ENCODE measurements around the gene BMAL1. TPM values are rescaled to one million over a fixed set of nuclear protein-coding genes. Genes with fewer than 3 reads are reported as not detected.

BMAL1 gene
- total RNA-seq, 1 donor: 13.0 TPM

GRCh38 chr11:13315517-13316432 is 38.2 kb downstream of the BMAL1 start:
- Histone ChIP-seq H3K27ac (ENCODE audit: low read depth, low read length) (no peak overlapping the region), H3K4me2 (ENCODE audit: insufficient read depth, low read length) (no peak overlapping the region), H3K9me3 (ENCODE audit: low read depth, low read length) (no peaks in the 10 kb centered on the region), H3K4me1 (ENCODE audit: insufficient read depth, low read length) (peaks cover 16% of the 10 kb centered on the region), H2AFZ (ENCODE audit: low read length) (no peak overlapping the region), H3K27me3 (ENCODE audit: insufficient read depth, low read length) (no peaks in the 10 kb centered on the region), H3K36me3 (ENCODE audit: insufficient read depth, low read length) (no peaks in the 10 kb centered on the region), H3K79me2 (ENCODE audit: insufficient read depth, low read length) (peaks cover 21% of the 10 kb centered on the region), H3K4me3 (ENCODE audit: insufficient read depth, low read length) (no peak overlapping the region), H4K20me1 (ENCODE audit: insufficient read depth, low read length) (peaks cover 14% of the 10 kb centered on the region)
- DNase-seq (ENCODE audit: insufficient read length, low spot score, missing footprints): no peak
- TF ChIP-seq CTCF (IDR thresholded peaks at IDR 0.05; ENCODE audit: extremely low read depth, low read depth, low read length): no peak

GRCh38 chr11:13316528-13316961 is 39.0 kb downstream of the BMAL1 start:
- Histone ChIP-seq H4K20me1 (ENCODE audit: insufficient read depth, low read length) (peaks cover 14% of the 10 kb centered on the region), H3K9me3 (ENCODE audit: low read depth, low read length) (no peaks in the 10 kb centered on the region), H3K36me3 (ENCODE audit: insufficient read depth, low read length) (no peaks in the 10 kb centered on the region), H3K27ac (ENCODE audit: low read depth, low read length) (no peak overlapping the region), H3K4me2 (ENCODE audit: insufficient read depth, low read length) (peak overlapping the region; percentile 38), H2AFZ (ENCODE audit: low read length) (peak overlapping the region; percentile 80), H3K27me3 (ENCODE audit: insufficient read depth, low read length) (no peaks in the 10 kb centered on the region), H3K79me2 (ENCODE audit: insufficient read depth, low read length) (peaks cover 21% of the 10 kb centered on the region), H3K4me3 (ENCODE audit: insufficient read depth, low read length) (no peak overlapping the region), H3K4me1 (ENCODE audit: insufficient read depth, low read length) (peaks cover 16% of the 10 kb centered on the region)
- no peak for TF ChIP-seq CTCF (IDR thresholded peaks at IDR 0.05; ENCODE audit: extremely low read depth, low read depth, low read length)
- peak; percentile 93 for DNase-seq (ENCODE audit: insufficient read length, low spot score, missing footprints)

- no peak overlapping the region for H3K4me3 ChIP-seq (ENCODE audit: insufficient read depth, low read length)
- peaks cover 14% of the 10 kb centered on the region for H3K4me1 ChIP-seq (ENCODE audit: insufficient read depth, low read length)
- no peaks in the 10 kb centered on the region for H3K36me3 ChIP-seq (ENCODE audit: insufficient read depth, low read length)
- no peak overlapping the region for H3K27ac ChIP-seq (ENCODE audit: low read depth, low read length)
- TF ChIP-seq CTCF (IDR thresholded peaks at IDR 0.05; ENCODE audit: extremely low read depth, low read depth, low read length): no peak
- no peak for DNase-seq (ENCODE audit: insufficient read length, low spot score, missing footprints)
- H2AFZ ChIP-seq (ENCODE audit: low read length): no peak overlapping the region
- peaks cover 21% of the 10 kb centered on the region for H3K79me2 ChIP-seq (ENCODE audit: insufficient read depth, low read length)
- peaks cover 14% of the 10 kb centered on the region for H4K20me1 ChIP-seq (ENCODE audit: insufficient read depth, low read length)
- H3K9me3 ChIP-seq (ENCODE audit: low read depth, low read length): no peaks in the 10 kb centered on the region
- no peak overlapping the region for H3K4me2 ChIP-seq (ENCODE audit: insufficient read depth, low read length)
- H3K27me3 ChIP-seq (ENCODE audit: insufficient read depth, low read length): no peaks in the 10 kb centered on the region
Observed at GRCh38 chr11:13317293-13318080, 39.9 kb downstream of the BMAL1 start.
